Gastrocnemius medialis (tissue), 4 donors: Measurements from ENCODE around the gene LAMC3.
"Not testable (repeated sequence)": the region's sequence is repeated elsewhere in the genome, so short reads cannot be mapped to it uniquely, and the experiment has no call there.

Experiments used
- CTCF ChIP-seq, 5 experiments: fragments of 450-650 bp in 3 of 5; fragments of 200-600 bp in 2 of 5; sonication (generic) in 2 of 5; IDR thresholded peaks in 4 of 5; conservative IDR thresholded peaks in 1 of 5; 1 replicate in 4 of 5; 2 replicates in 1 of 5; pipeline ENCODE4 v1.5.1; 2016 to 2019; ENCODE audit warnings: antibody characterized with exemption in 5 of 5, mild to moderate bottlenecking in 3 of 5, moderate library complexity in 3 of 5
- POLR2A ChIP-seq, 2 donors: fragments of 450-650 bp; IDR thresholded peaks; one replicate each; pipeline ENCODE4 v1.6.1; 2017; ENCODE audit warnings: antibody characterized with exemption in 2 of 2, mild to moderate bottlenecking in 2 of 2, moderate library complexity in 2 of 2

- TF ChIP-seq CTCF (IDR thresholded peaks at IDR 0.05 in 4 of 5, conservative IDR thresholded peaks at IDR 0.05 in 1 of 5); POLR2A (IDR thresholded peaks at IDR 0.05): not testable (repeated sequence)
Observed at GRCh38 chr9:131115360-131115742, 106.4 kb downstream of the LAMC3 start.
